ENCODE measurements around the gene FAT2.

Gene FAT2

GRCh38 chr5:151619812-151620460, 28.8 kb upstream of the FAT2 start:
- TF ChIP-seq CTCF (IDR thresholded peaks at IDR 0.05; ENCODE audit: borderline replicate concordance, insufficient read depth, low read depth, low read length), result no peak

GRCh38 chr5:151618907-151619306, 27.8 kb upstream of the FAT2 start:
- H3K4me3 ChIP-seq (ENCODE audit: low read depth, low read length), result no peak overlapping the region
- TF ChIP-seq CTCF (IDR thresholded peaks at IDR 0.05; ENCODE audit: borderline replicate concordance, insufficient read depth, low read depth, low read length), result no peak

More at GRCh38 chr5:151619812-151620460, 28.8 kb upstream of the FAT2 start:
- no peak overlapping the region for H3K4me3 ChIP-seq (ENCODE audit: low read depth, low read length)

GRCh38 chr5:151617841-151618710, 26.9 kb upstream of the FAT2 start:
- TF ChIP-seq CTCF (IDR thresholded peaks at IDR 0.05; ENCODE audit: borderline replicate concordance, insufficient read depth, low read depth, low read length), result no peak
- no peak overlapping the region for H3K4me3 ChIP-seq (ENCODE audit: low read depth, low read length)

- H3K4me3 ChIP-seq (ENCODE audit: low read depth, low read length), result no peak overlapping the region
- no peak for TF ChIP-seq CTCF (IDR thresholded peaks at IDR 0.05; ENCODE audit: borderline replicate concordance, insufficient read depth, low read depth, low read length)
Observed at GRCh38 chr5:151617383-151617840, 26.3 kb upstream of the FAT2 start.

GRCh38 chr5:151615431-151615830, 24.3 kb upstream of the FAT2 start:
- H3K4me3 ChIP-seq (ENCODE audit: low read depth, low read length), result no peak overlapping the region
- TF ChIP-seq CTCF (IDR thresholded peaks at IDR 0.05; ENCODE audit: borderline replicate concordance, insufficient read depth, low read depth, low read length), result no peak

GRCh38 chr5:151614565-151614964, 23.4 kb upstream of the FAT2 start:
- no peak overlapping the region for H3K4me3 ChIP-seq (ENCODE audit: low read depth, low read length)
- TF ChIP-seq CTCF (IDR thresholded peaks at IDR 0.05; ENCODE audit: borderline replicate concordance, insufficient read depth, low read depth, low read length), result no peak

Measured in GM12875 (cell line).